Measurements from ENCODE around the gene PLCH1. TPM values are rescaled to one million over a fixed set of nuclear protein-coding genes. Genes with fewer than 3 reads are reported as not detected.

The PLCH1 gene
- total and polyA plus RNA-seq, 9 of the 15 experiments (the other 6 are each of a cell fraction or from before 2014, with no cell fraction given): 0.17 to 0.62 (median 0.40) TPM

DNA sequence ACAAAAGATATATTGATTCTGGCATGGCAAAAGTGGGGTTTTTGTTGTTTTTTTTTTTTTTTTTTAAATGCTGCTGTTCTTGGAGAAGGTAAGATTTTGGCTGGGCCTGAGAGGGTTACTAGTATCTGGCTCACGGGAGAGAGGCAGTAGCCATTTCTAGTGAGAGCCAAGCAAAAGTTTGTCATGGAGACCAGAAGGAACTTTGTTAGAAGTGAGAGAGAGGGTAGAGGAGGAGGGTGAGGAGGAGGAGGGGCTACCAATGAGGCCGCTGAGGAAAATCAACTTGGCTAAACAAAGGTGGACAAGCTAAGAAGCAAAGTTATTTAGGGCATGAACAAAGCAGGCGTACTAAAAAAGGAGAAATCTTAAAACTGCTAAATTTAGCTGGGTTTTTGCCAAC is 402.5 kb downstream of the PLCH1 start:
- FAIRE-seq: no peak
- ChIA-PET POLR2A (no interaction called here), CTCF (ENCODE audit: low intra/inter-chr PET ratio) (no interaction called here)
- no peaks in the 10 kb centered on the region for H3K9me1 ChIP-seq (ENCODE audit: control insufficient read depth, insufficient read depth, low read length)
- ATAC-seq: peak; percentile 37; the same call in 2 of the 3 replicates
- in situ Hi-C loops (cut with MboI) (no loop called here), intact Hi-C loops (cut with micrococcal nuclease) (no loop called here)
- peak overlapping the region; percentile 14 for H2AFZ ChIP-seq (ENCODE audit: low read depth, low read length)
- H3K27me3 ChIP-seq (ENCODE audit: control insufficient read depth in 2 of 2, insufficient read depth in 2 of 2, low read length in 2 of 2): no peaks in the 10 kb centered on the region
- H3K27ac ChIP-seq (ENCODE audit: extremely low read depth, low read depth, low read length): no peak overlapping the region
- WGBS (ENCODE audit: insufficient coverage, low coverage, missing lambda C conversion rate): 47% methylated on average over 3 of the region's 3 CpGs
- H3K9me3 ChIP-seq (replicated peaks; ENCODE audit: control insufficient read depth, insufficient read depth, low read depth, low read length): no peaks in the 10 kb centered on the region
- no peaks in the 10 kb centered on the region; a peak in 1 of 5 replicates for H3K4me1 ChIP-seq (replicated peaks in 1 of 2; ENCODE audit: control insufficient read depth in 2 of 2, insufficient read depth in 2 of 2, low read length in 2 of 2)
- H3K4me2 ChIP-seq (ENCODE audit: insufficient read depth, low read length): no peak overlapping the region
- H4K20me1 ChIP-seq (replicated peaks; ENCODE audit: control insufficient read depth, insufficient read depth, low read length): no peaks in the 10 kb centered on the region
- H3K4me3 ChIP-seq: no peak overlapping the region
- H3K79me2 ChIP-seq (ENCODE audit: control insufficient read depth, insufficient read depth, low read length): no peaks in the 10 kb centered on the region
- no peak overlapping the region for H3K9ac ChIP-seq (ENCODE audit: insufficient read depth in 1 of 2, low read depth in 2 of 2, low read length in 2 of 2)
- BruUV-seq (replicated peaks): no TSS peak
- TF ChIP-seq HMGN3 (IDR thresholded peaks at IDR 0.05; ENCODE audit: borderline replicate concordance, extremely low read depth, insufficient read length, low read depth, low read length): no peak
- no peak for TF ChIP-seq ZFP30 (CRISPR knock-in tag; IDR thresholded peaks at IDR 0.05; ENCODE audit: borderline replicate concordance)
- no peak for TF ChIP-seq TARDBP (IDR thresholded peaks at IDR 0.05)
- TF ChIP-seq ZNF175 (CRISPR knock-in tag; IDR thresholded peaks at IDR 0.05; ENCODE audit: low read depth): no peak
- no peak for TF ChIP-seq TAF1 (IDR thresholded peaks at IDR 0.05; ENCODE audit: control insufficient read depth, extremely low read depth, insufficient read depth, low read length, severe bottlenecking)
- no peak for TF ChIP-seq ZNF586 (CRISPR knock-in tag; conservative IDR thresholded peaks at IDR 0.05)
- TF ChIP-seq NCOA4 (IDR thresholded peaks at IDR 0.05; ENCODE audit: partially characterized antibody): no peak
- TF ChIP-seq TSC22D4 (tag; IDR thresholded peaks at IDR 0.05): no peak
- no peak for TF ChIP-seq STAG1 (CRISPR knock-in tag; IDR thresholded peaks at IDR 0.05; ENCODE audit: borderline replicate concordance)
- TF ChIP-seq MEF2A (IDR thresholded peaks at IDR 0.05; ENCODE audit: control insufficient read depth, low read depth, low read length): no peak
- no peak for TF ChIP-seq EP400 (IDR thresholded peaks at IDR 0.05)
- TF ChIP-seq RBM17 (IDR thresholded peaks at IDR 0.05; ENCODE audit: borderline replicate concordance, low read depth, low read length): no peak
- TF ChIP-seq KAT2B (IDR thresholded peaks at IDR 0.05; ENCODE audit: low read depth, low read length): no peak
- TF ChIP-seq CHCHD3 (CRISPR knock-in tag; IDR thresholded peaks at IDR 0.05): no peak
- TF ChIP-seq, protein P1, sequence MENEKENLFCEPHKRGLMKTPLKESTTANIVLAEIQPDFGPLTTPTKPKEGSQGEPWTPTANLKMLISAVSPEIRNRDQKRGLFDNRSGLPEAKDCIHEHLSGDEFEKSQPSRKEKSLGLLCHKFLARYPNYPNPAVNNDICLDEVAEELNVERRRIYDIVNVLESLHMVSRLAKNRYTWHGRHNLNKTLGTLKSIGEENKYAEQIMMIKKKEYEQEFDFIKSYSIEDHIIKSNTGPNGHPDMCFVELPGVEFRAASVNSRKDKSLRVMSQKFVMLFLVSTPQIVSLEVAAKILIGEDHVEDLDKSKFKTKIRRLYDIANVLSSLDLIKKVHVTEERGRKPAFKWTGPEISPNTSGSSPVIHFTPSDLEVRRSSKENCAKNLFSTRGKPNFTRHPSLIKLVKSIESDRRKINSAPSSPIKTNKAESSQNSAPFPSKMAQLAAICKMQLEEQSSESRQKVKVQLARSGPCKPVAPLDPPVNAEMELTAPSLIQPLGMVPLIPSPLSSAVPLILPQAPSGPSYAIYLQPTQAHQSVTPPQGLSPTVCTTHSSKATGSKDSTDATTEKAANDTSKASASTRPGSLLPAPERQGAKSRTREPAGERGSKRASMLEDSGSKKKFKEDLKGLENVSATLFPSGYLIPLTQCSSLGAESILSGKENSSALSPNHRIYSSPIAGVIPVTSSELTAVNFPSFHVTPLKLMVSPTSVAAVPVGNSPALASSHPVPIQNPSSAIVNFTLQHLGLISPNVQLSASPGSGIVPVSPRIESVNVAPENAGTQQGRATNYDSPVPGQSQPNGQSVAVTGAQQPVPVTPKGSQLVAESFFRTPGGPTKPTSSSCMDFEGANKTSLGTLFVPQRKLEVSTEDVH (IDR thresholded peaks at IDR 0.05; ENCODE audit: low read depth, partially characterized antibody): no peak
- TF ChIP-seq BRF1 (IDR thresholded peaks at IDR 0.05; ENCODE audit: borderline replicate concordance, extremely low read depth, insufficient read length): no peak
- no peak for DNase-seq (ENCODE audit: extremely low read depth in 1 of 4, low spot score in 3 of 4)
- H3K36me3 ChIP-seq (ENCODE audit: control insufficient read depth, insufficient read depth, low read length): no peaks in the 10 kb centered on the region

All from K562 (cell line).